RKO (cell line): ENCODE measurements around the gene CASP7.
A peak's percentile ranks its signal among the peaks of the same experiment; 100 is the strongest.

Experiments
- DNase-seq: peaks from one replicate; pipeline ENCODE4 v3.0.0-alpha.2; 2016; ENCODE audit warnings: low spot score

Gene CASP7

GRCh38 chr10:113666682-113667252 lies 12.9 kb upstream of the CASP7 start:
- DNase-seq: no peak

GRCh38 chr10:113680190-113681111 lies 739 bp downstream of the CASP7 start:
- DNase-seq: peak; percentile 84

GRCh38 chr10:113681533-113682470 lies 2.1 kb downstream of the CASP7 start:
- DNase-seq: no peak

- DNase-seq: no peak
Observed at GRCh38 chr10:113683300-113683699, 3.6 kb downstream of the CASP7 start.

- DNase-seq: no peak
Observed at GRCh38 chr10:113686028-113686427, 6.3 kb downstream of the CASP7 start.

GRCh38 chr10:113687037-113687436 lies 7.3 kb downstream of the CASP7 start:
- no peak for DNase-seq

- DNase-seq: no peak
Observed at GRCh38 chr10:113689057-113689456, 9.3 kb downstream of the CASP7 start.

- DNase-seq: no peak
Observed at GRCh38 chr10:113689574-113689973, 9.9 kb downstream of the CASP7 start.

- DNase-seq: no peak
Observed at GRCh38 chr10:113690749-113691148, 11.0 kb downstream of the CASP7 start.

- DNase-seq: no peak
Observed at GRCh38 chr10:113691381-113691780, 11.7 kb downstream of the CASP7 start.

GRCh38 chr10:113692271-113692670 lies 12.6 kb downstream of the CASP7 start:
- no peak for DNase-seq

GRCh38 chr10:113693348-113693747 lies 13.6 kb downstream of the CASP7 start:
- no peak for DNase-seq

- no peak for DNase-seq
Observed at GRCh38 chr10:113695691-113696090, 16.0 kb downstream of the CASP7 start.

GRCh38 chr10:113697595-113697994 lies 17.9 kb downstream of the CASP7 start:
- no peak for DNase-seq

GRCh38 chr10:113704637-113705343 lies 25.1 kb downstream of the CASP7 start:
- peak; percentile 42 for DNase-seq

- no peak for DNase-seq
Observed at GRCh38 chr10:113705344-113705652, 25.6 kb downstream of the CASP7 start.

GRCh38 chr10:113706623-113707022 lies 26.9 kb downstream of the CASP7 start:
- DNase-seq: no peak

- no peak for DNase-seq
Observed at GRCh38 chr10:113708640-113709039, 28.9 kb downstream of the CASP7 start.

GRCh38 chr10:113709221-113709838 lies 29.6 kb downstream of the CASP7 start:
- DNase-seq: no peak

- DNase-seq: no peak
Observed at GRCh38 chr10:113711142-113711541, 31.4 kb downstream of the CASP7 start.

- DNase-seq: no peak
Observed at GRCh38 chr10:113712024-113712423, 32.3 kb downstream of the CASP7 start.
